Smooth muscle cell (in vitro differentiated cells): ENCODE data around the gene SCAANT1. TPM values are rescaled to one million over a fixed set of nuclear protein-coding genes. Genes with fewer than 3 reads are reported as not detected.

Source experiments
- DNase-seq: peaks from one replicate; lab custom pipeline; 2025; ENCODE audit not compliant: unreplicated experiment; lab: John Stamatoyannopoulos, UW
- H2AFZ ChIP-seq: fragments of 200-600 bp; sonication (generic); 2 replicates; pipeline ENCODE4 v1.6.0; 2016; ENCODE audit warnings: antibody characterized with exemption, low read depth, mild to moderate bottlenecking
- H3F3A ChIP-seq: fragments of 200-600 bp; sonication (generic); 2 replicates; pipeline ENCODE4 v1.6.0; 2017; ENCODE audit warnings: antibody characterized with exemption, low read depth
- H3K27ac ChIP-seq: fragments of 200-600 bp; sonication (generic); 2 replicates; pipeline ENCODE4 v1.5.1; 2016; ENCODE audit warnings: low read depth, mild to moderate bottlenecking
- H3K27me3 ChIP-seq: fragments of 200-600 bp; sonication (generic); 2 replicates; pipeline ENCODE4 v1.6.1; 2016; ENCODE audit warnings: low read depth, mild to moderate bottlenecking
- H3K36me3 ChIP-seq: fragments of 200-600 bp; sonication (generic); 2 replicates; pipeline ENCODE4 v1.5.1; 2016; ENCODE audit warnings: low read depth
- H3K4me1 ChIP-seq: fragments of 200-600 bp; sonication (generic); 2 replicates; pipeline ENCODE4 v1.5.1; 2016; ENCODE audit warnings: low read depth
- H3K4me2 ChIP-seq: fragments of 200-600 bp; sonication (generic); 2 replicates; pipeline ENCODE4 v1.6.0; 2016; ENCODE audit warnings: mild to moderate bottlenecking
- H3K4me3 ChIP-seq: fragments of 200-600 bp; sonication (generic); 2 replicates; pipeline ENCODE4 v1.5.1; 2016; ENCODE audit warnings: mild to moderate bottlenecking
- H3K79me2 ChIP-seq: fragments of 200-600 bp; sonication (generic); 2 replicates; pipeline ENCODE4 v1.6.0; 2016; ENCODE audit warnings: low read depth, mild to moderate bottlenecking
- H3K9ac ChIP-seq: fragments of 200-600 bp; sonication (generic); 2 replicates; pipeline ENCODE4 v1.6.0; 2016; ENCODE audit warnings: low read depth
- H3K9me3 ChIP-seq: fragments of 200-600 bp; sonication (generic); replicated peaks from 2 replicates; pipeline ENCODE4 v1.5.1; 2016; ENCODE audit warnings: low read depth
- H4K20me1 ChIP-seq: fragments of 200-600 bp; sonication (generic); 2 replicates; pipeline ENCODE4 v1.6.0; 2016; ENCODE audit warnings: low read depth
- WGBS: methylation state at CpG from one replicate; pipeline ENCODE4 v1.1.7; 2016; ENCODE audit warnings: low lambda C conversion rate; 5-methylcytosine and 5-hydroxymethylcytosine counted together
- polyA plus RNA-seq: library from polyadenylated mRNA; unstranded; fragments of >200 nt; fragmentation: Nextera tagmentation; extraction: Ambion mirVana; gene quantifications from 2 replicates; pipeline ENCODE4 v1.2.1, GENCODE V29; 2016
- total RNA-seq: library from RNA; depleted of rRNA; stranded (reverse); fragments of >200 nt; gene quantifications from 2 replicates; pipeline ENCODE4 v1.2.3, GENCODE V29; 2014
- TF ChIP-seq, protein P1 (sequence below): fragments of 200-600 bp; sonication (generic); IDR thresholded peaks from 2 replicates; pipeline ENCODE4 v1.5.1; 2017; ENCODE audit warnings: borderline replicate concordance, mild to moderate bottlenecking, antibody characterized with exemption; ENCODE audit not compliant: insufficient read depth, poor library complexity, severe bottlenecking

The SCAANT1 gene
- total and polyA plus RNA-seq, 2 experiments from 2014 or later, result not detected

GRCh38 chr3:63869940-63870614 lies 42.1 kb downstream of the SCAANT1 start:
- WGBS, result 97% methylated on average over 3 of the region's 3 CpGs
- H4K20me1 ChIP-seq, result peaks cover 59% of the 10 kb centered on the region
- TF ChIP-seq, protein P1, sequence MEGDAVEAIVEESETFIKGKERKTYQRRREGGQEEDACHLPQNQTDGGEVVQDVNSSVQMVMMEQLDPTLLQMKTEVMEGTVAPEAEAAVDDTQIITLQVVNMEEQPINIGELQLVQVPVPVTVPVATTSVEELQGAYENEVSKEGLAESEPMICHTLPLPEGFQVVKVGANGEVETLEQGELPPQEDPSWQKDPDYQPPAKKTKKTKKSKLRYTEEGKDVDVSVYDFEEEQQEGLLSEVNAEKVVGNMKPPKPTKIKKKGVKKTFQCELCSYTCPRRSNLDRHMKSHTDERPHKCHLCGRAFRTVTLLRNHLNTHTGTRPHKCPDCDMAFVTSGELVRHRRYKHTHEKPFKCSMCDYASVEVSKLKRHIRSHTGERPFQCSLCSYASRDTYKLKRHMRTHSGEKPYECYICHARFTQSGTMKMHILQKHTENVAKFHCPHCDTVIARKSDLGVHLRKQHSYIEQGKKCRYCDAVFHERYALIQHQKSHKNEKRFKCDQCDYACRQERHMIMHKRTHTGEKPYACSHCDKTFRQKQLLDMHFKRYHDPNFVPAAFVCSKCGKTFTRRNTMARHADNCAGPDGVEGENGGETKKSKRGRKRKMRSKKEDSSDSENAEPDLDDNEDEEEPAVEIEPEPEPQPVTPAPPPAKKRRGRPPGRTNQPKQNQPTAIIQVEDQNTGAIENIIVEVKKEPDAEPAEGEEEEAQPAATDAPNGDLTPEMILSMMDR, result no peak

GRCh38 chr3:63867225-63867624 lies 45.0 kb downstream of the SCAANT1 start:
- Histone ChIP-seq H3K79me2 (peaks cover 56% of the 10 kb centered on the region), H3K36me3 (no peaks in the 10 kb centered on the region), H3K4me2 (no peak overlapping the region), H3K9me3 (no peaks in the 10 kb centered on the region), H3K9ac (no peak overlapping the region), H3K27me3 (no peaks in the 10 kb centered on the region), H2AFZ (no peak overlapping the region), H3K4me3 (no peak overlapping the region), H3K27ac (no peak overlapping the region), H3F3A (no peaks in the 10 kb centered on the region), H4K20me1 (peaks cover 30% of the 10 kb centered on the region), H3K4me1 (peaks cover 6% of the 10 kb centered on the region)
- TF ChIP-seq, protein P1, result no peak
- DNase-seq, result no peak
- 86% methylated on average over 1 of the region's 1 CpG for WGBS

More at GRCh38 chr3:63869940-63870614, 42.1 kb downstream of the SCAANT1 start:
- Histone ChIP-seq H2AFZ (no peak overlapping the region), H3K27me3 (no peaks in the 10 kb centered on the region), H3K4me3 (no peak overlapping the region), H3K9me3 (no peaks in the 10 kb centered on the region), H3K4me1 (peaks cover 2% of the 10 kb centered on the region), H3F3A (no peaks in the 10 kb centered on the region), H3K4me2 (no peak overlapping the region), H3K27ac (no peak overlapping the region), H3K79me2 (peaks cover 58% of the 10 kb centered on the region), H3K36me3 (no peaks in the 10 kb centered on the region), H3K9ac (no peak overlapping the region)
- no peak for DNase-seq

DNA sequence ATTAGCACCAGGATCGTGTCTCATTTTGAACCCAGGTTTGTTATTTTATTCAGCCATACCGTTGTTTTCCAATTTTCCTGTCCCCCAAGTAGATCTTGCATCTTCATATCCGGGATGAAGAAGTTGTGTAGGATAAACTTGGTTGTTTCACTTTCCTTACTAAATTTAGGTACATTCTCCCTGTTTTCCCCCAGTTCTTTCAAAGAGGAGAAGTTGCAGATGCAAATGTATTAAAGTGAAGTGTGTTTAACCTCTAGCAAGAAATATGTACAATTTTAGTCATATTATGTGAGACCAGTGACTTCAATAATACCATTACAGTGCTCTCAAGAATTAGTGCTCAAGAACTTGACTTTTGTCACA lies 47.2 kb downstream of the SCAANT1 start:
- Histone ChIP-seq H3K4me2 (peak overlapping the region; percentile 94), H3F3A (no peaks in the 10 kb centered on the region), H3K4me1 (peaks cover 6% of the 10 kb centered on the region), H3K4me3 (peak overlapping the region; percentile 90), H3K27me3 (no peaks in the 10 kb centered on the region), H2AFZ (peak overlapping the region; percentile 90), H3K9ac (peak overlapping the region; percentile 80), H4K20me1 (peaks cover 14% of the 10 kb centered on the region), H3K9me3 (no peaks in the 10 kb centered on the region), H3K79me2 (peaks cover 61% of the 10 kb centered on the region), H3K27ac (no peak overlapping the region), H3K36me3 (no peaks in the 10 kb centered on the region)
- no peak for DNase-seq
- TF ChIP-seq, protein P1, result no peak
- WGBS, result 32% methylated on average over 3 of the region's 3 CpGs
